GM18909 (cell line): ENCODE measurements around the gene XYLT1.
"Not testable (repeated sequence)": the region's sequence is repeated elsewhere in the genome, so short reads cannot be mapped to it uniquely, and the experiment has no call there.

Experiments used
- ATAC-seq: cut with Tn5 transposase; IDR thresholded peaks from one replicate; pipeline ENCODE4 v1.9.1; 2021; ENCODE audit warnings: mild to moderate bottlenecking; ENCODE audit not compliant: unreplicated experiment, poor library complexity

XYLT1 gene

GRCh38 chr16:17493012-17493411 is 22.3 kb upstream of the XYLT1 start:
- ATAC-seq, result no peak

GRCh38 chr16:17491140-17491662 is 20.4 kb upstream of the XYLT1 start:
- ATAC-seq, result no peak

- ATAC-seq, result no peak
Measured at GRCh38 chr16:17488506-17488905, 17.7 kb upstream of the XYLT1 start.

GRCh38 chr16:17483351-17483750 is 12.6 kb upstream of the XYLT1 start:
- no peak for ATAC-seq

GRCh38 chr16:17482341-17482740 is 11.6 kb upstream of the XYLT1 start:
- ATAC-seq, result not testable (repeated sequence)

- ATAC-seq, result no peak
Measured at GRCh38 chr16:17481736-17482135, 11.0 kb upstream of the XYLT1 start.

GRCh38 chr16:17477260-17477545 is 6.4 kb upstream of the XYLT1 start:
- not testable (repeated sequence) for ATAC-seq

- ATAC-seq, result no peak
Measured at GRCh38 chr16:17476414-17477259, 5.9 kb upstream of the XYLT1 start.

GRCh38 chr16:17475104-17475503 is 4.3 kb upstream of the XYLT1 start:
- no peak for ATAC-seq

GRCh38 chr16:17474572-17474971 is 3.8 kb upstream of the XYLT1 start:
- no peak for ATAC-seq

- ATAC-seq, result no peak
Measured at GRCh38 chr16:17474037-17474436, 3.3 kb upstream of the XYLT1 start.

- no peak for ATAC-seq
Measured at GRCh38 chr16:17471719-17472461, 1.1 kb upstream of the XYLT1 start.

- ATAC-seq, result no peak
Measured at GRCh38 chr16:17470182-17470907, 415 bp downstream of the XYLT1 start.

- ATAC-seq, result no peak
Measured at GRCh38 chr16:17469741-17470181, 999 bp downstream of the XYLT1 start.

- ATAC-seq, result no peak
Measured at GRCh38 chr16:17469011-17469740, 1.6 kb downstream of the XYLT1 start.

- no peak for ATAC-seq
Measured at GRCh38 chr16:17468611-17469010, 2.1 kb downstream of the XYLT1 start.

- ATAC-seq, result no peak
Measured at GRCh38 chr16:17467923-17468540, 2.7 kb downstream of the XYLT1 start.

GRCh38 chr16:17466876-17467275 is 3.9 kb downstream of the XYLT1 start:
- ATAC-seq, result no peak

GRCh38 chr16:17465460-17465859 is 5.3 kb downstream of the XYLT1 start:
- no peak for ATAC-seq

GRCh38 chr16:17463335-17463734 is 7.4 kb downstream of the XYLT1 start:
- ATAC-seq, result no peak
